KOPT-K1 (cell line): ENCODE measurements around the gene PSMC3.
A peak's percentile ranks its signal among the peaks of the same experiment; 100 is the strongest.

Source experiments
- H3K27ac ChIP-seq: fragments of 200-600 bp; sonication (generic); 2 replicates; pipeline ENCODE4 v1.5.1; 2016; ENCODE audit warnings: antibody characterized with exemption, mild to moderate bottlenecking, low read depth, low read length; ENCODE audit not compliant: poor library complexity, severe bottlenecking
- H3K36me3 ChIP-seq: fragments of 200-600 bp; sonication (generic); 2 replicates; pipeline ENCODE4 v1.5.1; 2017; ENCODE audit warnings: antibody characterized with exemption, mild to moderate bottlenecking, low read length, moderate library complexity; ENCODE audit not compliant: insufficient read depth
- H3K9me3 ChIP-seq: fragments of 200-600 bp; sonication (generic); 2 replicates; pipeline ENCODE4 v1.5.1; 2017; ENCODE audit warnings: antibody characterized with exemption, low read length, mild to moderate bottlenecking; ENCODE audit not compliant: insufficient read depth, poor library complexity, severe bottlenecking

PSMC3 gene

GRCh38 chr11:47449541-47449940 is 23.3 kb upstream of the PSMC3 start:
- Histone ChIP-seq H3K27ac (no peak overlapping the region), H3K9me3 (no peaks in the 10 kb centered on the region), H3K36me3 (no peaks in the 10 kb centered on the region)

GRCh38 chr11:47448566-47449427 is 22.6 kb upstream of the PSMC3 start, which contains the start of gene RAPSN:
Gene RAPSN (minus strand): TSS chr11:47449136. CDS start chr11:47448964, 172 bp downstream.
- Histone ChIP-seq H3K27ac (no peak within 1 kb of the TSS), H3K36me3 (no peaks in the 10 kb centered on the region), H3K9me3 (no peaks in the 10 kb centered on the region)

GRCh38 chr11:47447906-47448305 is 21.7 kb upstream of the PSMC3 start:
- no peaks in the 10 kb centered on the region for H3K9me3 ChIP-seq
- H3K36me3 ChIP-seq: no peaks in the 10 kb centered on the region
- H3K27ac ChIP-seq: no peak overlapping the region

- Histone ChIP-seq H3K9me3 (no peaks in the 10 kb centered on the region), H3K27ac (no peak overlapping the region), H3K36me3 (no peaks in the 10 kb centered on the region)
Measured at GRCh38 chr11:47446833-47447232, 20.6 kb upstream of the PSMC3 start.

- no peaks in the 10 kb centered on the region for H3K36me3 ChIP-seq
- no peaks in the 10 kb centered on the region for H3K9me3 ChIP-seq
- no peak overlapping the region for H3K27ac ChIP-seq
Measured at GRCh38 chr11:47445840-47446239, 19.6 kb upstream of the PSMC3 start.

GRCh38 chr11:47443817-47444216 is 17.6 kb upstream of the PSMC3 start:
- no peaks in the 10 kb centered on the region for H3K36me3 ChIP-seq
- peak overlapping the region; percentile 70 for H3K27ac ChIP-seq
- no peaks in the 10 kb centered on the region for H3K9me3 ChIP-seq

GRCh38 chr11:47443028-47443700 is 16.9 kb upstream of the PSMC3 start:
- Histone ChIP-seq H3K27ac (peak overlapping the region; percentile 70), H3K9me3 (no peaks in the 10 kb centered on the region), H3K36me3 (no peaks in the 10 kb centered on the region)

- H3K9me3 ChIP-seq: no peaks in the 10 kb centered on the region
- peak overlapping the region; percentile 70 for H3K27ac ChIP-seq
- H3K36me3 ChIP-seq: no peaks in the 10 kb centered on the region
Measured at GRCh38 chr11:47442514-47442913, 16.3 kb upstream of the PSMC3 start.

GRCh38 chr11:47441421-47441820 is 15.2 kb upstream of the PSMC3 start:
- Histone ChIP-seq H3K27ac (no peak overlapping the region), H3K36me3 (no peaks in the 10 kb centered on the region), H3K9me3 (no peaks in the 10 kb centered on the region)

GRCh38 chr11:47440054-47440476 is 13.8 kb upstream of the PSMC3 start:
- H3K9me3 ChIP-seq: no peaks in the 10 kb centered on the region
- no peaks in the 10 kb centered on the region for H3K36me3 ChIP-seq
- H3K27ac ChIP-seq: no peak overlapping the region

GRCh38 chr11:47438721-47439120 is 12.5 kb upstream of the PSMC3 start:
- Histone ChIP-seq H3K9me3 (no peaks in the 10 kb centered on the region), H3K36me3 (no peaks in the 10 kb centered on the region), H3K27ac (no peak overlapping the region)

- no peaks in the 10 kb centered on the region for H3K9me3 ChIP-seq
- no peak overlapping the region for H3K27ac ChIP-seq
- H3K36me3 ChIP-seq: no peaks in the 10 kb centered on the region
Measured at GRCh38 chr11:47437746-47438418, 11.6 kb upstream of the PSMC3 start.

GRCh38 chr11:47437218-47437745 is 11.0 kb upstream of the PSMC3 start:
- Histone ChIP-seq H3K27ac (no peak overlapping the region), H3K36me3 (no peaks in the 10 kb centered on the region), H3K9me3 (no peaks in the 10 kb centered on the region)

GRCh38 chr11:47436726-47437125 is 10.5 kb upstream of the PSMC3 start:
- no peaks in the 10 kb centered on the region for H3K36me3 ChIP-seq
- H3K27ac ChIP-seq: no peak overlapping the region
- no peaks in the 10 kb centered on the region for H3K9me3 ChIP-seq

- H3K9me3 ChIP-seq: no peaks in the 10 kb centered on the region
- H3K36me3 ChIP-seq: no peaks in the 10 kb centered on the region
Measured at GRCh38 chr11:47435687-47436086, 9.4 kb upstream of the PSMC3 start.

More at GRCh38 chr11:47435687-47436086, 9.4 kb upstream of the PSMC3 start:
- H3K27ac ChIP-seq: no peak overlapping the region
